ENCODE data around the gene TTLL11. TPM values are rescaled to one million over a fixed set of nuclear protein-coding genes. Genes with fewer than 3 reads are reported as not detected.

TTLL11 gene
- polyA plus RNA-seq, 3 donors from 2014 or later: 3.1 to 8.3 (median 5.6) TPM

Other genes with a start within 250 kb of the TTLL11 start
- 10 to 100 TPM; 67.9 to 89.2 (median 79.3) TPM for gene NDUFA8, start 66.5 kb upstream of the TTLL11 start, polyA plus RNA-seq
- gene MORN5, start 66.6 kb upstream of the TTLL11 start, polyA plus RNA-seq: not detected
- gene LHX6, start 135.6 kb upstream of the TTLL11 start, polyA plus RNA-seq: not detected
- gene RBM18, start 171.5 kb upstream of the TTLL11 start, polyA plus RNA-seq: 10 to 100 TPM; 20.9 to 26.5 (median 21.8) TPM
- 10 to 100 TPM; 11.5 to 18.4 (median 16.3) TPM for gene MRRF, start 171.6 kb upstream of the TTLL11 start, polyA plus RNA-seq

All from immature natural killer cell (primary cell).